HG03039 (cell line): Measurements from ENCODE around the gene ILF2.
"Not testable (repeated sequence)": the region's sequence is repeated elsewhere in the genome, so short reads cannot be mapped to it uniquely, and the experiment has no call there.

ENCODE experiments used
- ATAC-seq: cut with Tn5 transposase; IDR thresholded peaks from one replicate; pipeline ENCODE4 v1.9.1; 2021; ENCODE audit warnings: mild to moderate bottlenecking, moderate library complexity; ENCODE audit not compliant: unreplicated experiment

Gene ILF2

DNA sequence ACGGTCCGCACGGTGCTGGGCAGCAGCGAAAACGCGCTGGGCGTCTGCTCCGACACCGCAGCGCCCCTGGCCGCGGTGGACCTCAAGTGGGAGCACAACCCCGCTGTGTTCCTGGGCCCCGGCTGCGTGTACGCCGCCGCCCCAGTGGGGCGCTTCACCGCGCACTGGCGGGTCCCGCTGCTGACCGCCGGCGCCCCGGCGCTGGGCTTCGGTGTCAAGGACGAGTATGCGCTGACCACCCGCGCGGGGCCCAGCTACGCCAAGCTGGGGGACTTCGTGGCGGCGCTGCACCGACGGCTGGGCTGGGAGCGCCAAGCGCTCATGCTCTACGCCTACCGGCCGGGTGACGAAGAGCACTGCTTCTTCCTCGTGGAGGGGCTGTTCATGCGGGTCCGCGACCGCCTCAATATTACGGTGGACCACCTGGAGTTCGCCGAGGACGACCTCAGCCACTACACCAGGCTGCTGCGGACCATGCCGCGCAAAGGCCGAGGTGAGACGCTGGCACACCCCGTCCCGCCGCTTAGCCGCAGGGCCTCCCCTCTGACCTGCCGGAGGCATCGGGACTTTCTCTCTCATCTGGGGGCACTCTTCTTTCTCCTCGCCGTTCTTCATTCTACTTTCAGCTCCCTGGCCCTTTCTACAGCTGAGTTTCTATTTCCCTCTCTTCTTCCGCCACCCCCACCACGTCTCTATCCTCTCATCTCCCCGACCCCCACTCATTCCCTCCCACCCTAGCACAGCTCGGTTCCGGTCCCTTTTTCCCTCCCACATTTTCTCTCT is 8.7 kb upstream of the ILF2 start:
- ATAC-seq: no peak

DNA sequence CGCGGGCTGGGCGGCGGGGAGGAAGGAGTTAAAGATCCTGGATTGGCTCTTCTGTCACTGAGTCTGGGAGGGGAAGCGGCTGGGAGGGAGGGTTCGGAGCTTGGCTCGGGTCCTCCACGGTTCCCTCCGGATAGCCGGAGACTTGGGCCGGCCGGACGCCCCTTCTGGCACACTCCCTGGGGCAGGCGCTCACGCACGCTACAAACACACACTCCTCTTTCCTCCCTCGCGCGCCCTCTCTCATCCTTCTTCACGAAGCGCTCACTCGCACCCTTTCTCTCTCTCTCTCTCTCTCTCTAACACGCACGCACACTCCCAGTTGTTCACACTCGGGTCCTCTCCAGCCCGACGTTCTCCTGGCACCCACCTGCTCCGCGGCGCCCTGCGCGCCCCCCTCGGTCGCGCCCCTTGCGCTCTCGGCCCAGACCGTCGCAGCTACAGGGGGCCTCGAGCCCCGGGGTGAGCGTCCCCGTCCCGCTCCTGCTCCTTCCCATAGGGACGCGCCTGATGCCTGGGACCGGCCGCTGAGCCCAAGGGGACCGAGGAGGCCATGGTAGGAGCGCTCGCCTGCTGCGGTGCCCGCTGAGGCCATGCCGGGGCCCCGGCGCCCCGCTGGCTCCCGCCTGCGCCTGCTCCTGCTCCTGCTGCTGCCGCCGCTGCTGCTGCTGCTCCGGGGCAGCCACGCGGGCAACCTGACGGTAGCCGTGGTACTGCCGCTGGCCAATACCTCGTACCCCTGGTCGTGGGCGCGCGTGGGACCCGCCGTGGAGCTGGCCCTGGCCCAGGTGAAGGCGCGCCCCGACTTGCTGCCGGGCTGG is 7.9 kb upstream of the ILF2 start, which contains the start of gene NPR1:
NPR1 (plus strand) TSS at position 170 of the 818 bp plus-strand sequence; CDS start at position 591, 421 bp downstream.
- ATAC-seq: no peak

DNA sequence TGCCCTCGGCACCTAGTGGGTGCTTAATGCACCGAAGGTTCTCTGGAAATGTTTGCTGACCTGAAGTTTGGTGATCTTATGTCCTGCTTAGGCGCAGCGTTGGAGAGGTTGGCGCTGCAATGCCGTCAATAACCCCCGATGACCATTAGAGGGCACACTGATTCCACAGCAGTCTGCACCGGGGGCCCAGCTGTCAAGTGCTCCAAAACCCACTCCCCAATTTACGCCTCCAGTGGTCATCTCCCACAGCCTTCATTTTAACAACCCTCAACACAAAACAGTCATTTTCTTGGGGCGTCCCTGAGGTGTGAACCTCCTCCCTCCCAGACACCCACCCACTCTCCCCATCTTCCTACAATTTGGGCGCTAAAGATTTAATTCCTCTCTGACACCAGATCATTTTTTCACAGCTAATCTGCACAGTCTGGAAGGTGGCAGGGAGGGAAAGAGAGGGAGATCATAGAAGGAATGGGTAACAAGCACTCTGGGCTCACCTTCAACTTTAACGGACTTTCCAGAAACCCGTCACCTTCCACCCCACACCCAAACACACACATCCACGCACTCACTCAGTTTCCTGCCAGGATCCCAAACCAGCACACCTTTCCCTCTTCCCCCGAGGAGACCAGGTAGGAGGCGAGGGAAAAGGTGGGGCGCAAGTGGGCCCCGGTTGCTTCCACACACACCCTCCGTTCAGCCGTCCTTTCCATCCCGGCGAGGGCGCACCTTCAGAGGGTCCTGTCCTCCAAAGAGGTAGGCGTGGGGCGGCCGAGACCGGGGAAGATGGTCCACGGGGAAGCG is 7.1 kb upstream of the ILF2 start:
- no peak for ATAC-seq

DNA sequence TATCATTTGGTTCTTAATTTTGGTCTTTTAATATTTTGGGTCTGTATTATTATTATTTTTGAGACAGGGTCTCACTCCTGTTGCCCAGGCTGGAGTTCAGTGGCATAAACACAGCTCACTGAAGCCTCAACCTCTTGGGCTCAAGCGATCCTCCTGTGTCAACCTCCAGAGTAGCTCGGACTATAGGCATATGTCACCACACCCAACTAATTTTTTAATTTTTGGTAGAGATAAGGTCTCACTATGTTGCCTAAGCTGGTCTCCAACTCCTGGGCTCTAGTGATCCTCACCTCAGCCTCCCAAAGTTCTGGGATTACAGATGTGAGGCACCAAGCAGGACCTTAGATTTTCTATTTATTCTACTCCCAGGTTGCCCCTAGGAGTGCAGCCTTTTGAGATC is 2.7 kb upstream of the ILF2 start:
- ATAC-seq: no peak

DNA sequence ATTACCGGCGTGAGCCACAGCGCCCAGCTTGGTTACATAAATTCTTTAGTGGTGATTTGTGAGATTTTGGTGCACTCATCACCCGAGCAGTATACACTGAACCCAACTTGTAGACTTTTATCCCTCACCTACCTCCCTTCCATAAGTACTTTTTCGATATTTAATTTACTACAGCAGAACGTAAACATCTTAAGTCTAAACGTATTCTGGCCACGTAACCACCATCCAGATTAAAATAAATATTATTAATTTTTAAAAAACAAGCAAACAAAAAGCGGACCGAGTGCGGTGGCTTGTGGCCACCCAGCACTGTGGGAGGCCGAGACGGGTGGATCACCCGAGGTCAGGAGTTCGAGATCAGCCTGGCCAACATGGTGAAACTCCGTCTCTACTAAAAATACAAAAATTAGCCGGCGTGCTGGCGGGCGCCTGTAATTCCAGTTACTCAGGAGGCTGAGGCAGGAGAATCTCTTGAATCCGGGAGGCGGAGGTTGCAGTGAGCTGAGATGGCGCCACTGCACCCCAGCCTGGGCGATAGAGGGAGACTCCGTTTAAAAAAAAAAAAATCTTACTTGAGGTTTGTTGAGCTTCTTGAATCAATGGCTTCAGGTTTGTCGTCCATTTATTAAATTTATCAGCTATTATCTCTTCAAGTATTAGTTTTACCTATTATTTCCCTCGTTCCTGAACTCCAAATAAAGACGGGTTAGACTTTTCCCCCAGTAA is 998 bp upstream of the ILF2 start:
- peak; percentile 15 for ATAC-seq

DNA sequence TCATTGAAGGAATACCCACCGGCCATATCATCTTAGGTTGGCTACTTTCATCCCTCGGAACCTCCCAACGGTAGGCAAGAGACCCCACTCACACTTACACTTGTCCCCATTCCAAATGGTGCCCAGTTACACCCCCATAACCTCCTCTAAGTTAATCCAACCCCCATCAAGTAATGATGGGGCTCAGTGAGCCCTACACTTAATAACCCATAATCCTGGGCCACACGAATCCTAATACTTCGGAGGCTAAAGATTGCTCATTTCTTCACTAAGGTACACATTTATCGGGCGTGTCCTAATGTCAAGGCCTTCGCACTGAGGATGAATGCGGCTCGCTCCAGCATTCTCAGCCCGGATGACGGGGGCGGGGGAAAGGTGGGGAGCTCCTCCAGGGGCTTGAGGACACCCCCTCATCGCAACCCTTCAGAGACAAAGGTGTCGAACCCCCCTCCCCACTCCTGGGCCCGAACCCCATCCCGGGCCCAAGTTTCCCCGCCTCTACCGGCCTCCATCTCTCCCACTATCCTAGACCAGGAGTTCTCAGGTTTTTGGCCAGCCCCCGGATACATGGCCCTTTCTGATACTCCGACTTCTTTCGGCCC is 435 bp downstream of the ILF2 start:
- no peak for ATAC-seq

DNA sequence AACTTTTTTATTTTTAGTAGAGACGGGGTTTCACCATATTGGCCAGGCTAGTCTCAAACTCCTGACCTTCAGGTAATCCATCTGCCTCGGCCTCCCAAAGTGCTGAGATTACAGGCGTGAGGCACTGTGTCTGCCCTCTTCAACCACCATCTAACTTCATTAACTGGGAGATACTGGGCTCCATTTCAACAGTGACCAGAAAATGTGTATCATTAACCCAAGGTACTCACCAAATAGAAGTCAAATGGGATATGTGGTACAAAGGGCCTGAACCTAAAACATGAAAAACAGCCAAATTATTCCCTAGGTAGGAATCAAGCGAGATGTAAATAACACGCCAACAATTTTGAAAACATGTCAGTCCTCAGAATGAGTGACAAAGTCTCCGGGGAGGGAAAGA is 1.2 kb downstream of the ILF2 start:
- no peak for ATAC-seq

DNA sequence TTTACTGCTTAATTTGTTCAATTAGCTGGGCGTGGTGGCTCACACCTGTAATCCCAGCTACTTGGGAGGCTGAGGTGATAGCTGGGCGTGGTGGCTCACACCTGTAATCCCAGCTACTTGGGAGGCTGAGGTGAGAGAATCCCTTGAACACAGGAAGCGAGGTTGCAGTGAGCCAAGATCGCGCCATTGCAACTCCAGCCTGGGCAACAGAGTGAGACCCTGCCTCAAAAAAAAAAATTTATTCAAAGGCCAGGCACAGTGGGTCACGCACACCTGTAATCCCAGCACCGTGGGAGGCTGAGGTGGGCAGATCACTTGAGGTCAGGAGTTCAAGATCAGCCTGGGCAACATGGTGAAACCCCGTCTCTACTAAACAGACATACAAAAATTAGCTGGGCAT is 2.1 kb downstream of the ILF2 start:
- ATAC-seq: not testable (repeated sequence)

DNA sequence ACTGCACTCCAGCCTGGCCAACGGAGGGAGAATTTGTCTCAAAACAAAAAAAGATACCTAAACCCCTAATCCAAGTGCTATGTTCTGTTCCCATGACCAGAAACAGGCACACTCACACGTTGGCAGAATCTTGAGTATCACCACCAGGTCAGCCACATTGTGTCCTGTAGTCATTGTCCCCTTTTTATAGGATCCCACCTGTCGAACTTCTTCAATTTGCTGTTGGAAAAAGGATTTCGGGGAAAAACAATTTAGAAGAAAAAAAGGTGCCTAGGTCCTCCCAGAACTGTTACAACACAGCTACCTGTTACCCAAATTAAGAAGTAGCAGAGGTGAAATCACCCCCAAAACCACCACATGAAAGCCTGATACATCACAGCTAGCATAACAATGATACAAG is 3.4 kb downstream of the ILF2 start:
- no peak for ATAC-seq

DNA sequence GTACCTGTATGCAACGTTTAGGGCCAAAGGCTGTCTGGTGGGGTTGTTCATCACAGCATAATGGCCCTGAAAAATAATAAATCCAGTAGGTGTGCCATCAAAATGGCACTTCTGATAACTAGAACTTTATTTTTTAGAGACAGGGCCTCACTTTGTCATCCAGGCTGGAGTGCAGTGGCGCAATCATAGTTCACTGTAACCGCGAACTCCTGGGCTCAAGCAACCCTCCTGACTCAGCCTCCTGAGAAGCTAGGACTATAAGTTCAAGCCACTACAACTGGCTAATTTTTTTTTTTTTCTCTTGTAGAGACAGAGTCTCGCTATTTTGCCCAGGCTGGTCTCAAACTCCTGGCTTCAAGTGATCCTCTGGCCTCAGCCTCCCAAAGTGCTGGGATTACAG is 7.6 kb downstream of the ILF2 start:
- no peak for ATAC-seq

DNA sequence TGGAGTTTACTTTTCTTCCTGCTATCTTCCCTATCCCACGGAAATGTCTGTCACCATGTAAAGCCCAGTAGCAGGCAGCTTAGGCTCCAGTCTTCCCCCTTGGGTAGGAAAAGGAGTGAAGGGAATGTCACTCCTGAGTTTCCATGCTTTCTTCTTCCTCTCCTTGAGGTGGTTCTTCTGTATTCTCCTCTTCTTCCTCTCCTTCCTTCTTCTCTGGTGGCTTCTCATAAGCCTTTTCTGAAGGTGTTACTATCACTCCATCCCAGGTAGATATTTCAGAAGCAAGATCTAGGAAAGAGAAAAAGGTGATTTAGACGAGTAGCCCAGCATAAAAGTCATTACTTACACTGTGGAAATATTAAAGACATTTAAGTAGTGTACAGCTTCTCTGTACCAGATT is 8.5 kb downstream of the ILF2 start:
- ATAC-seq: no peak

DNA sequence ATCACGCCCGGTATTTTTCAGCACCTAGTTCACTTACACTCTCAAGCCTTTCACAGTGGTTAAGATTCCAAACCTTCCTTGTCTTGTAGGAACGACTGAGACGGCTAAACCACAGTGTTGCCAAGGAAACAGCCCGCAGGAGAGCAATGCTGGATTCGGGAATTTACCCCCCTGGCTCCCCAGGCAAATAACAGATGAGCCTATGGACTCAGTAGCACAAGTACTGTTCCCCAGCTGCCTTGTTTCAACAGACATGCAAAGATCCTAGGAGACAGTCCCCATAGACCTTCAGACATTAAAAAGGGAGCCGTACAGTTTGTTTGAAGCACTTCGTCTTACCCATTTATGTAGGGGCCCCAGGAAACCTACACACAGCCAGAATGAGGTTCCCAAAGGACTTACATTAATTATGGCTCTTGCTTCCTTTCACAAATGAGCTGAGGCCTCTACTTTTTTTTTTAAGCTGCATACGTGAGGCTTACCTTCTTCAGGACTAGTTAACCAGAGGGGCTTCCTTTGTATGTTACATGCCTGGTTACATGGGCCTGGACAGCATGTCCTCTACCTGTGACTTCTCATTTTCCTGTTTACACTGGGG is 9.6 kb downstream of the ILF2 start:
- ATAC-seq: no peak

DNA sequence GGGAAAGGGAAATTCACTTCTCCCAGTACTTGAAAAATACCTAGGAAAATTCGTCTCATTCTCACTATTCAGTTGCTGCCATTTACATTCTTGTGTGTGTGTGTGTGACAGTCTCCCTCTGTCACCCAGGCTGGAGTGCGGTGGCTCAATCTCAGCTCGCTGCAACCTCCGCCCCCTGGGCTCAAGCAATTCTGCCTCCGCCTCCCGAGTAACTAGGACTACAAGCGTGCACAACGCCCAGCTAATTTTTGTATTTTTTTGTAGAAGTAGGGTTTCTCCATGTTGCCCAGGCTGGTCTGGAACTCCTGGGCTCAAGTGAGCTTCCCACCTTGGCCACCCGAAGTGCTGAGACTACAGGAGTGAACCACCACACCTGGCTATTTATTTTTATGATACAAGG is 11.1 kb downstream of the ILF2 start:
- ATAC-seq: no peak

DNA sequence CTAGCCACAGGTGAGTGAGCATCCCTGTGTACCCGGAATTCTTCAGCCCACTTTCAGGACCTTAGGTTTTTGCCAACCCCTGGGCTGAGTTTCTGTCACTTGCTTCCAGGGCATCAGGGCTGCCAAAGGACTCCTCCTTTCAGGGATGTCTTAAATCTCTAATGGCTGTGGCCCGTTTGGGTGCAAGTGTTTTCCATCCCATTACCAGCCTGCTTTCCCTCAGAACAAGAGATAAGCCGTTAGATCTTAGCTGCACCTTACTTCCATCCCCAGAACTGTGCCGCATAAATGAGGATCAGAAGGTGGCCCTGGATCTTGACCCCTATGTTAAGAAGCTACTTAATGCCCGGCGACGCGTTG is 11.6 kb downstream of the ILF2 start:
- no peak for ATAC-seq

DNA sequence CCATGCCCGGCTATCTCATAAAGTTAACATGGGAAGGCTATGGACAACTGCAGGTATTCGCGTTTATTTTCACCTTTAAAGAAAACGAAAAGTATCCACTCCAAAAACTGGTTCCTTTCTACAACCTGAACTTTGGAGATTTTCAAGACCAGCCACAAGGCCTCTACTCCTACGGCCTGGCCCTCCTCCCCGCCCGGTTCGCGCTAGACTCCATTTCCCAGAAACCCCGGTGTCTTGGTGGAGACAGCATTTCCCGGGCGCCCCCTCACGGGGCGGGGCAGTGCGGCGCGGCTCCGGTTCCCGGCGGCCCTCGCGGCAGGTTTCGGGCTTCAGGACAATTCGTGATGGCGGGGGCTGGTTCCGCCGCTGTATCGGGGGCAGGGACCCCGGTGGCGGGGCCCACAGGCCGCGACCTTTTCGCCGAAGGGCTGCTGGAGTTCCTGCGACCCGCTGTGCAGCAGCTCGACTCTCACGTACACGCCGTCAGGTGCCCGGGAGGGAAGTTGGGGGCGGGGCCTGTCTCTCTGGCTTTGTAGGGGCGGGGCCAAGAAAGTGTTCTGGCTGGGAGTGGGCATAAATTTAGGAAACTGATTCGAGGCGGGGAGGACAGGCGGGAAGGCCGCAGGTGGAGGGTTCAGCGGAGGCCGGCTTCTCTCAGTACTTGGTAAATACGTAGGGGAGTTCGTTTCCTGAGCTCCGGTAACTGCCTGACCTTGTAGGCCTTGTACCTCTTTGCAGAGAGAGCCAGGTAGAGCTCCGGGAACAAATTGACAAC is 12.2 kb downstream of the ILF2 start, which contains the start of gene SNAPIN:
SNAPIN (plus strand) TSS at position 304 of the 775 bp plus-strand sequence; CDS start at position 345, 41 bp downstream.
- ATAC-seq: peak; percentile 80

DNA sequence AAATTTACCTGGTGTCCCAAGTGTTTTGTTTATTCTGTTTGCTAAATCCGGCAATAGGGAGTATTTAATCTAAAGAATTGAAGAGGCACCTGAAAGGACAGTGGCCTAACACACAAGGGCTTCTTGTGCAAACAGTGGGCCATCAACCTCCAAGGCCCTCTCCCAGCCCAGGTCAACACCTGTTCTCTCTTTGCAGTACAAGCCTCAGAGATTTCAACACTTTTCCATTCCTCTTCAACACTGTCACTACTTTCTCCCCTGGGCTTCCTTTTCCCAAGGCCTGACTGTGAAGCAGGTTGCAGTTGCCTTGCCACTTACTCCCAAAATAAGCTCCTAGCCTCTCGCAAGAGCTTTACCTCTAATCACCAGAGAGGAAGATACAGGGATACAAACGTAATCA is 15.5 kb downstream of the ILF2 start:
- no peak for ATAC-seq

DNA sequence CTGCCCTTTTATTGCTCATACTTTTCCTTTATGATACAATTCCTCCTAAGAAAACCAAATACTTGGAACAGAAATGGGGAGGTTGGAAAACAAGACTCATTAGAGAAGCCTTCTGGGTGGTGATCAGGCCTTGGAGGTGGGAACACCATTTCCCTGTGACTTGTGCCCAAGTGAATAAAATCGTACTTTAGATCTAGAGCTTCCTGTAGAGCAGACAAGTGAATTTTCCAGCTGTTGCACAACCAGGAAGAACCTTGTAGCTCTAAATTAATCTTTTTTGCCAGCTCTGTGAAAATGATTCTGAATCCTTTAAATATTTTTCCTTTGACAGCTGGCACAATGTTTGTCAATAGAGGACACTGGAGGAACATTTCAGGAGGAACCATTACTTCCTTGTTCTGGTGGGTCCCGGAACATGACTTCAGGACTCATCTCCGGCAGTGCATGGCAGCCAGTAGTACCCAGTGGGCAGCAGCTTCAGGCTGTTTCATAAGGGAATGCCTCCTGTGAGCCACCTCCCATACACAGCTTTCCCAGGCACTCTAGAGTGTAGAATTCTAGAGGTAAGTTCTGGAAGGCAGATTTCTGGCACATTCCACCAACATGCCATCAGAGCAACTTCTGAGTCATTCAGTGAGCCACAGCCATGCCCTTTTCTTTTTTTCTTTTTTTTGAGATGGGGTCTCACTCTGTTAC is 17.8 kb downstream of the ILF2 start:
- no peak for ATAC-seq

DNA sequence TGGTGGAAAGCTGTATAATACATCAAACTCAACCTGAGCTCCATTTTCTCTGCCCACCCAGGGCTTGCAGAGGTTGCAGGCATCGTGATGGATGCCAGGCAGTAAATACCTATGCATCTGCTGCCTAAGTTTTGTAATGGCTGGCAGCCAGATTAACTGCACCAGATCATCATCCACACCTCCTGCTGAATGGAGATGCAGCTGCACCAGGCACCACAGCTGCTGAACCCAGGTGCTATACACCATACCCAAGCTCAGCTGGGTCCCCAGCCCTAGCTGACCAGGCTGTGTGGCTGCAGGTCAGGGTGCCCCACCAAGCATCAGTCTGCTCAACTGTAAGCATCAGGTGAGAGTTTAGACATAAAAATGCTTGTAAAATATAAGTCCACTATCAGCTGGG is 19.0 kb downstream of the ILF2 start:
- ATAC-seq: no peak

DNA sequence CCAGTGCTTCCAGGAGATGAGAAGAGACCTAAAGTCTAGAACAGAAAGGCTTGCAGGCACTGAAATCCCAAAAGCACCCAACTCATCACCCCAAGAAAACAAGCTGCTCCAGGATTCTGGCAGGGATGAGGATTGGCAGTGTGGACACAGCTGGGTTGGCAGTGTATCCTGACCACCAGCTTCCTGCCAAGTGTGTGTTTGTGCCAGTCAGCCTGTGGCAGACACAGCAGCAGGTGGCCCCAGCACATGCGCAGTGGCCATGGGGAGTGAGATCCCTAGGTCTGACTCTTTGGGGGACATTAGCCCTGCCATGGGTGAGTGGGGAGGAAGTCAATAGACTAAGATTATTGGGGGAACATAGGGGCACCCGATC is 20.9 kb downstream of the ILF2 start:
- no peak for ATAC-seq
